Measurements from ENCODE around the gene GUCY1A2. TPM values are rescaled to one million over a fixed set of nuclear protein-coding genes. Genes with fewer than 3 reads are reported as not detected.

Gene GUCY1A2
- total RNA-seq, 1 donor from 2014 or later = 23.5 TPM

- H3K9me3 ChIP-seq = no peaks in the 10 kb centered on the region
- TF ChIP-seq CTCF (IDR thresholded peaks at IDR 0.05) = no peak
- intact Hi-C loops (cut with DNase I) = no loop called here
- ATAC-seq = no peak
- no peaks in the 10 kb centered on the region for H3K36me3 ChIP-seq
- no peaks in the 10 kb centered on the region for H3K4me1 ChIP-seq
- H3K4me3 ChIP-seq = no peak overlapping the region
- no peak for DNase-seq
- H3K27me3 ChIP-seq (ENCODE audit: low read depth) = peaks cover 13% of the 10 kb centered on the region
- H3K27ac ChIP-seq = no peak overlapping the region
Measured at GRCh38 chr11:107011977-107012376, 6.3 kb downstream of the GUCY1A2 start.

- Histone ChIP-seq H3K9me3 (no peaks in the 10 kb centered on the region), H3K4me3 (no peak overlapping the region), H3K27ac (no peak overlapping the region), H3K27me3 (ENCODE audit: low read depth) (no peaks in the 10 kb centered on the region), H3K4me1 (no peaks in the 10 kb centered on the region), H3K36me3 (no peaks in the 10 kb centered on the region)
- ATAC-seq (no peak), DNase-seq (no peak)
- TF ChIP-seq CTCF (IDR thresholded peaks at IDR 0.05) = no peak
- intact Hi-C loops (cut with DNase I) = no loop called here
Measured at GRCh38 chr11:107009190-107009589, 9.1 kb downstream of the GUCY1A2 start.

GRCh38 chr11:107006076-107006833 lies 12.0 kb downstream of the GUCY1A2 start:
- intact Hi-C loops (cut with DNase I) = no loop called here

GRCh38 chr11:106999196-106999595 lies 19.1 kb downstream of the GUCY1A2 start:
- DNase-seq (no peak), ATAC-seq (no peak)
- Histone ChIP-seq H3K27ac (no peak overlapping the region), H3K9me3 (no peaks in the 10 kb centered on the region), H3K36me3 (no peaks in the 10 kb centered on the region), H3K4me1 (no peaks in the 10 kb centered on the region), H3K4me3 (no peak overlapping the region), H3K27me3 (ENCODE audit: low read depth) (no peaks in the 10 kb centered on the region)
- intact Hi-C loops (cut with DNase I) = no loop called here
- TF ChIP-seq CTCF (IDR thresholded peaks at IDR 0.05) = no peak

More at GRCh38 chr11:107006076-107006833, 12.0 kb downstream of the GUCY1A2 start:
- Histone ChIP-seq H3K27ac (no peak overlapping the region), H3K36me3 (no peaks in the 10 kb centered on the region), H3K9me3 (no peaks in the 10 kb centered on the region), H3K27me3 (ENCODE audit: low read depth) (no peaks in the 10 kb centered on the region), H3K4me1 (no peaks in the 10 kb centered on the region), H3K4me3 (no peak overlapping the region)
- no peak for TF ChIP-seq CTCF (IDR thresholded peaks at IDR 0.05)
- ATAC-seq (no peak), DNase-seq (no peak)

GRCh38 chr11:106998916-106999188 lies 19.4 kb downstream of the GUCY1A2 start:
- Histone ChIP-seq H3K27me3 (ENCODE audit: low read depth) (no peaks in the 10 kb centered on the region), H3K36me3 (no peaks in the 10 kb centered on the region), H3K4me1 (no peaks in the 10 kb centered on the region), H3K4me3 (no peak overlapping the region), H3K9me3 (no peaks in the 10 kb centered on the region), H3K27ac (no peak overlapping the region)
- no peak for DNase-seq
- intact Hi-C loops (cut with DNase I) = no loop called here
- no peak for TF ChIP-seq CTCF (IDR thresholded peaks at IDR 0.05)
- no peak for ATAC-seq
